ENCODE data around the gene SPATA33. TPM values are rescaled to one million over a fixed set of nuclear protein-coding genes. Genes with fewer than 3 reads are reported as not detected.
A peak's percentile ranks its signal among the peaks of the same experiment; 100 is the strongest.

Gene SPATA33
- total RNA-seq, 2 experiments from 2014 or later: 4.4 to 7.1 TPM

DNA sequence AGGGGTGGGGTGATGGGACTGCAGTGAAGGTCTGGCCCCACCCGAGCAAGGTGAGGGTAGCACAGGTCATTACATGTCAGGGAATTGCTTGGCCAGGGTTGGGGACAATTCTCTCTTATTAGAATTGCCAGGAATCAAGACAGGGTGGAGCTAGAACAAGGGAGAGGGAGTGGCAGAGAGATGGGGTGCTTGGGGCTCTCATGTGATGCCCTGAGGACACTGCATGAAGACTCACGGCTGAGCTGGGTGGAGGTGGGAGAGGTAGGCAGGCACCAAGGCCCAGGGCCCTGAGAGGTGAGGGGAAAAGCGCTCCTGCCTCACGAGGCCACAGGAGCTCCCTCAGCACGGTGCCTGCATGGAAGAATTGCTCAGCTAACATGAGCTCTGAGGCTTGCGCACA, 40.6 kb upstream of the SPATA33 start:
- H3K27ac ChIP-seq (ENCODE audit: low read depth in 1 of 2, low read length in 2 of 2): peak overlapping the region; percentile 49 to 68
- H3K27me3 Mint-ChIP-seq: no peaks in the 10 kb centered on the region
- TF ChIP-seq, protein P1, sequence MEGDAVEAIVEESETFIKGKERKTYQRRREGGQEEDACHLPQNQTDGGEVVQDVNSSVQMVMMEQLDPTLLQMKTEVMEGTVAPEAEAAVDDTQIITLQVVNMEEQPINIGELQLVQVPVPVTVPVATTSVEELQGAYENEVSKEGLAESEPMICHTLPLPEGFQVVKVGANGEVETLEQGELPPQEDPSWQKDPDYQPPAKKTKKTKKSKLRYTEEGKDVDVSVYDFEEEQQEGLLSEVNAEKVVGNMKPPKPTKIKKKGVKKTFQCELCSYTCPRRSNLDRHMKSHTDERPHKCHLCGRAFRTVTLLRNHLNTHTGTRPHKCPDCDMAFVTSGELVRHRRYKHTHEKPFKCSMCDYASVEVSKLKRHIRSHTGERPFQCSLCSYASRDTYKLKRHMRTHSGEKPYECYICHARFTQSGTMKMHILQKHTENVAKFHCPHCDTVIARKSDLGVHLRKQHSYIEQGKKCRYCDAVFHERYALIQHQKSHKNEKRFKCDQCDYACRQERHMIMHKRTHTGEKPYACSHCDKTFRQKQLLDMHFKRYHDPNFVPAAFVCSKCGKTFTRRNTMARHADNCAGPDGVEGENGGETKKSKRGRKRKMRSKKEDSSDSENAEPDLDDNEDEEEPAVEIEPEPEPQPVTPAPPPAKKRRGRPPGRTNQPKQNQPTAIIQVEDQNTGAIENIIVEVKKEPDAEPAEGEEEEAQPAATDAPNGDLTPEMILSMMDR (IDR thresholded peaks at IDR 0.05): no peak
- peaks cover 15% of the 10 kb centered on the region for H3K4me1 Mint-ChIP-seq (ENCODE audit: low read depth)
- H3K36me3 ChIP-seq (ENCODE audit: insufficient read depth, low read length): no peaks in the 10 kb centered on the region
- H3K9me3 ChIP-seq (ENCODE audit: control insufficient read depth in 1 of 2, insufficient read depth in 1 of 2, low read length in 2 of 2): peaks cover 0 to 26% of the 10 kb centered on the region in 2 experiments
- H3K4me3 ChIP-seq (ENCODE audit: low read length): no peak overlapping the region
- ATAC-seq (ENCODE audit: poor library complexity) (peak; percentile 56), DNase-seq (peak in 1 of 14 experiments; percentile 29)
- POLR2A ChIA-PET: interaction anchor here (1.4 kb wide), 1 partner anchor 83 kb away, joined by 3 read pairs; no protein-coding TSS in a partner anchor
- peak overlapping the region; percentile 63 for H3K27ac Mint-ChIP-seq
- peaks cover 17% of the 10 kb centered on the region for H3K4me1 ChIP-seq (ENCODE audit: insufficient read depth, low read length)
- CTCF ChIA-PET: no interaction called here
- no peaks in the 10 kb centered on the region for H3K27me3 ChIP-seq (ENCODE audit: control insufficient read depth in 1 of 2, insufficient read depth in 2 of 2, low read length in 2 of 2)
- intact Hi-C loops (cut with DNase I, micrococcal nuclease): no loop called here
- H3K9me3 Mint-ChIP-seq: no peaks in the 10 kb centered on the region
- peak overlapping the region; percentile 15 for H3K4me3 Mint-ChIP-seq
- no peaks in the 10 kb centered on the region for H3K36me3 Mint-ChIP-seq (ENCODE audit: low read depth)

- H3K36me3 ChIP-seq (ENCODE audit: insufficient read depth, low read length): no peaks in the 10 kb centered on the region
- Mint-ChIP-seq H3K27ac (no peak overlapping the region), H3K4me1 (ENCODE audit: low read depth) (peaks cover 15% of the 10 kb centered on the region), H3K9me3 (no peaks in the 10 kb centered on the region), H3K4me3 (no peak overlapping the region), H3K27me3 (no peaks in the 10 kb centered on the region), H3K36me3 (ENCODE audit: low read depth) (no peaks in the 10 kb centered on the region)
- H3K27ac ChIP-seq (ENCODE audit: low read depth in 1 of 2, low read length in 2 of 2): no peak overlapping the region
- peaks cover 0 to 26% of the 10 kb centered on the region in 2 experiments for H3K9me3 ChIP-seq (ENCODE audit: control insufficient read depth in 1 of 2, insufficient read depth in 1 of 2, low read length in 2 of 2)
- H3K4me3 ChIP-seq (ENCODE audit: low read length): no peak overlapping the region
- ATAC-seq (ENCODE audit: poor library complexity): no peak
- POLR2A ChIA-PET: interaction anchor here (0.7 to 1.1 kb wide), 2 partner anchors 14 to 289 kb away, joined by 3 read pairs; no protein-coding TSS in a partner anchor
- peaks cover 0 to 2% of the 10 kb centered on the region in 2 experiments for H3K27me3 ChIP-seq (ENCODE audit: control insufficient read depth in 1 of 2, insufficient read depth in 2 of 2, low read length in 2 of 2)
- CTCF ChIA-PET: no interaction called here
- TF ChIP-seq, protein P1 (IDR thresholded peaks at IDR 0.05): no peak
- DNase-seq: no peak
- H3K4me1 ChIP-seq (ENCODE audit: insufficient read depth, low read length): peaks cover 17% of the 10 kb centered on the region
- intact Hi-C loops (cut with DNase I, micrococcal nuclease): no loop called here
These were observed 39.3 kb upstream of the SPATA33 start for GRCh38 chr16:89618109-89618998.

GRCh38 chr16:89619840-89620239, 37.8 kb upstream of the SPATA33 start:
- H3K4me1 ChIP-seq (ENCODE audit: insufficient read depth, low read length): peaks cover 17% of the 10 kb centered on the region
- no peak overlapping the region for H3K4me3 Mint-ChIP-seq

More at GRCh38 chr16:89619840-89620239, 37.8 kb upstream of the SPATA33 start:
- Histone ChIP-seq H3K9me3 (ENCODE audit: control insufficient read depth in 1 of 2, insufficient read depth in 1 of 2, low read length in 2 of 2) (peaks cover 0 to 24% of the 10 kb centered on the region in 2 experiments), H3K4me3 (ENCODE audit: low read length) (no peak overlapping the region), H3K27me3 (ENCODE audit: control insufficient read depth in 1 of 2, insufficient read depth in 2 of 2, low read length in 2 of 2) (peaks cover 0 to 2% of the 10 kb centered on the region in 2 experiments), H3K36me3 (ENCODE audit: insufficient read depth, low read length) (no peaks in the 10 kb centered on the region), H3K27ac (ENCODE audit: low read depth in 1 of 2, low read length in 2 of 2) (no peak overlapping the region)
- no peaks in the 10 kb centered on the region for H3K27me3 Mint-ChIP-seq
- ChIA-PET POLR2A (no interaction called here), CTCF (no interaction called here)
- no peaks in the 10 kb centered on the region for H3K9me3 Mint-ChIP-seq
- H3K36me3 Mint-ChIP-seq (ENCODE audit: low read depth): no peaks in the 10 kb centered on the region
- no peak overlapping the region for H3K27ac Mint-ChIP-seq
- intact Hi-C loops (cut with DNase I, micrococcal nuclease): no loop called here
- no peak for DNase-seq
- TF ChIP-seq, protein P1 (IDR thresholded peaks at IDR 0.05): no peak
- ATAC-seq (ENCODE audit: poor library complexity): no peak
- H3K4me1 Mint-ChIP-seq (ENCODE audit: low read depth): peaks cover 15% of the 10 kb centered on the region
